NCI-H2107 treated with DMSO at 0.1 percent for 48 hours (cell line): ENCODE data around the gene SIPA1L3.
"Not testable (repeated sequence)": the region's sequence is repeated elsewhere in the genome, so short reads cannot be mapped to it uniquely, and the experiment has no call there.

ENCODE experiments used
- DNase-seq: peaks from one replicate; lab custom pipeline; 2025; ENCODE audit not compliant: unreplicated experiment; lab: John Stamatoyannopoulos, UW

SIPA1L3 gene

GRCh38 chr19:37906869-37907734 is at the start of gene SIPA1L3:
TSS of gene SIPA1L3 (plus strand) at chr19:37907208. CDS start at chr19:38081566, 174,358 bp downstream.
- DNase-seq = peak; percentile 65

- no peak for DNase-seq
These were observed 42.5 kb upstream of the SIPA1L3 start for GRCh38 chr19:37864501-37864900.

- DNase-seq = not testable (repeated sequence)
These were observed 41.1 kb upstream of the SIPA1L3 start for GRCh38 chr19:37865930-37866329.

GRCh38 chr19:37867831-37868230 is 39.2 kb upstream of the SIPA1L3 start:
- no peak for DNase-seq

- no peak for DNase-seq
These were observed 37.2 kb upstream of the SIPA1L3 start for GRCh38 chr19:37869766-37870340.

- no peak for DNase-seq
These were observed 34.6 kb upstream of the SIPA1L3 start for GRCh38 chr19:37872383-37872782.

- no peak for DNase-seq
These were observed 32.2 kb upstream of the SIPA1L3 start for GRCh38 chr19:37874784-37875183.

GRCh38 chr19:37876032-37876431 is 31.0 kb upstream of the SIPA1L3 start:
- no peak for DNase-seq

- no peak for DNase-seq
These were observed 29.9 kb upstream of the SIPA1L3 start for GRCh38 chr19:37877147-37877546.

- DNase-seq = no peak
These were observed 21.6 kb upstream of the SIPA1L3 start for GRCh38 chr19:37885392-37885791.

GRCh38 chr19:37886571-37886970 is 20.4 kb upstream of the SIPA1L3 start:
- no peak for DNase-seq

GRCh38 chr19:37893845-37894575 is 13.0 kb upstream of the SIPA1L3 start:
- DNase-seq = no peak

- DNase-seq = no peak
These were observed 10.8 kb upstream of the SIPA1L3 start for GRCh38 chr19:37896180-37896579.

- DNase-seq = no peak
These were observed 7.6 kb upstream of the SIPA1L3 start for GRCh38 chr19:37899453-37899852.

- DNase-seq = no peak
These were observed 7.0 kb upstream of the SIPA1L3 start for GRCh38 chr19:37899966-37900365.

- DNase-seq = peak; percentile 65
These were observed 4.3 kb upstream of the SIPA1L3 start for GRCh38 chr19:37902668-37903067.

GRCh38 chr19:37903096-37903495 is 3.9 kb upstream of the SIPA1L3 start:
- no peak for DNase-seq

- DNase-seq = peak; percentile 21
These were observed 801 bp upstream of the SIPA1L3 start, which contains the start of gene WDR87 for GRCh38 chr19:37905946-37906868. TSS of gene WDR87 (minus strand) at chr19:37906594. CDS start at chr19:37898239, 8,355 bp downstream.

- DNase-seq = no peak
These were observed 887 bp downstream of the SIPA1L3 start for GRCh38 chr19:37907735-37908455.

- DNase-seq = no peak
These were observed 2.7 kb downstream of the SIPA1L3 start for GRCh38 chr19:37909661-37910199.
